HepG2 (cell line): ENCODE measurements around the gene RIPK1. TPM values are rescaled to one million over a fixed set of nuclear protein-coding genes. Genes with fewer than 3 reads are reported as not detected.

Experiments
- ARID3A ChIP-seq: IDR thresholded peaks from 2 replicates; pipeline ENCODE4 v1.6.1; 2012; ENCODE audit warnings: low read depth, low read length, improper control_type of control experiment
- ATF7-NPFF ChIP-seq: sonication (generic); formaldehyde crosslinking; IDR thresholded peaks from 2 replicates; pipeline ENCODE4 v1.8.1; 2023; ENCODE audit warnings: mild to moderate bottlenecking, low read depth, missing genetic modification reagents, moderate library complexity
- FOXJ3 ChIP-seq: sonication (generic); formaldehyde crosslinking; IDR thresholded peaks from 2 replicates; pipeline ENCODE4 v1.4.0; 2020; ENCODE audit warnings: missing genetic modification reagents, mild to moderate bottlenecking, borderline replicate concordance
- KDM3A ChIP-seq: IDR thresholded peaks from 2 replicates; pipeline ENCODE4 v1.6.1; 2018; ENCODE audit warnings: low read depth, missing compliant biosample characterization
- MXI1 ChIP-seq: IDR thresholded peaks from 3 replicates; pipeline ENCODE4 v1.6.1; 2012; ENCODE audit warnings: low read depth, low read length, inconsistent platforms, borderline replicate concordance
- MZF1 ChIP-seq: sonication (generic); formaldehyde crosslinking; IDR thresholded peaks from 2 replicates; pipeline ENCODE4 v1.8.1; 2023; ENCODE audit warnings: mild to moderate bottlenecking, missing genetic modification reagents, borderline replicate concordance
- PAWR ChIP-seq: sonication (generic); formaldehyde crosslinking; IDR thresholded peaks from 2 replicates; pipeline ENCODE4 v1.4.0; 2020; ENCODE audit warnings: missing genetic modification reagents, mild to moderate bottlenecking, borderline replicate concordance
- PCBP1 ChIP-seq: fragments of 200-400 bp; formaldehyde crosslinking; IDR thresholded peaks from 2 replicates; pipeline ENCODE4 v1.6.1; 2017; ENCODE audit warnings: mild to moderate bottlenecking, low read depth, low read length, borderline replicate concordance
- PCBP2 ChIP-seq: fragments of 200-400 bp; formaldehyde crosslinking; optimal IDR thresholded peaks from 2 replicates; pipeline ENCODE3; 2018; ENCODE audit warnings: low read length, low read depth; ENCODE audit not compliant: poor library complexity, severe bottlenecking
- POGK ChIP-seq: sonication (generic); formaldehyde crosslinking; conservative IDR thresholded peaks from 2 replicates; pipeline ENCODE4 v1.8.0; 2022; ENCODE audit warnings: mild to moderate bottlenecking, moderate library complexity, missing genetic modification reagents
- SIN3B ChIP-seq: fragments of 150-350 bp; IDR thresholded peaks from 2 replicates; pipeline ENCODE4 v1.6.1; 2014; ENCODE audit warnings: low read length
- TBL1XR1 ChIP-seq: fragments of 150-350 bp; IDR thresholded peaks from 2 replicates; pipeline ENCODE4 v1.6.1; 2014; ENCODE audit warnings: borderline replicate concordance, low read length; ENCODE audit not compliant: partially characterized antibody
- TEF ChIP-seq: sonication (generic); formaldehyde crosslinking; IDR thresholded peaks from 2 replicates; pipeline ENCODE4 v1.5.0; 2020; ENCODE audit warnings: missing genetic modification reagents
- ZBTB37 ChIP-seq: sonication (generic); formaldehyde crosslinking; IDR thresholded peaks from 2 replicates; pipeline ENCODE4 v1.4.0; 2020; ENCODE audit warnings: mild to moderate bottlenecking, missing genetic modification reagents
- ZIK1 ChIP-seq: sonication (generic); formaldehyde crosslinking; IDR thresholded peaks from 2 replicates; pipeline ENCODE4 v1.5.0; 2020; ENCODE audit warnings: mild to moderate bottlenecking, low read depth, missing genetic modification reagents, borderline replicate concordance
- ZNF317 ChIP-seq: sonication (generic); formaldehyde crosslinking; IDR thresholded peaks from 2 replicates; pipeline ENCODE4 v1.5.0; 2020; ENCODE audit warnings: mild to moderate bottlenecking, missing genetic modification reagents
- ZNF343 ChIP-seq: sonication (generic); formaldehyde crosslinking; IDR thresholded peaks from 2 replicates; pipeline ENCODE4 v1.4.0; 2020; ENCODE audit warnings: mild to moderate bottlenecking, missing genetic modification reagents
- ZNF432 ChIP-seq: sonication (generic); formaldehyde crosslinking; IDR thresholded peaks from 2 replicates; pipeline ENCODE4 v1.5.0; 2020; ENCODE audit warnings: missing genetic modification reagents, mild to moderate bottlenecking, borderline replicate concordance
- ZNF510 ChIP-seq: sonication (generic); formaldehyde crosslinking; IDR thresholded peaks from 2 replicates; pipeline ENCODE4 v1.4.0; 2020; ENCODE audit warnings: low read depth, mild to moderate bottlenecking, missing genetic modification reagents
- ZNF546 ChIP-seq: sonication (generic); formaldehyde crosslinking; conservative IDR thresholded peaks from 2 replicates; pipeline ENCODE4 v1.8.1; 2023; ENCODE audit warnings: mild to moderate bottlenecking, missing genetic modification reagents
- ZNF737 ChIP-seq: sonication (generic); formaldehyde crosslinking; IDR thresholded peaks from 2 replicates; pipeline ENCODE4 v1.5.0; 2020; ENCODE audit warnings: missing genetic modification reagents, mild to moderate bottlenecking, borderline replicate concordance
- ZNF747 ChIP-seq: sonication (generic); formaldehyde crosslinking; IDR thresholded peaks from 2 replicates; pipeline ENCODE4 v1.8.1; 2023; ENCODE audit warnings: missing genetic modification reagents, mild to moderate bottlenecking, borderline replicate concordance
- polyA plus RNA-seq, 8 experiments: library from polyadenylated mRNA; depleted of rRNA in 3 of 8; stranded (reverse) in 7 of 8; unstranded in 1 of 8; fragments of >200 nt; fragmentation: Illumina TruSeq in 4 of 8; extraction: Trizol in 4 of 8; gene quantifications; 2 replicates each; pipeline versions ENCODE4 v1.2.1 to v1.2.3, GENCODE V29; 2011 to 2016; ENCODE audit warnings: low read depth in 4 of 8, missing spikeins in 1 of 8, mixed read lengths in 1 of 8; ENCODE audit not compliant: insufficient read depth in 1 of 8
- total RNA-seq, 5 experiments: library from RNA; depleted of rRNA; stranded (reverse); fragments of >200 nt; fragmentation: Illumina TruSeq; extraction: Trizol; gene quantifications; 2 replicates each; pipeline ENCODE4 v1.2.3, GENCODE V29; 2016; ENCODE audit warnings: low read depth in 1 of 5

The RIPK1 gene
- total and polyA plus RNA-seq, 2 of the 13 experiments (the other 11 are each of a cell fraction or from before 2014, with no cell fraction given) = 9.0 to 10.3 TPM

- no peak for TF ChIP-seq ARID3A
- TF ChIP-seq FOXJ3 (CRISPR knock-in tag) = no peak; the same call in 1 of the 2 replicates
- 0 out of 2 replicates have a peak, but pooled peaks have one; percentile 16 for TF ChIP-seq TEF (CRISPR knock-in tag)
- TF ChIP-seq ZNF317 = peak; percentile 83
- peak; percentile 99 for TF ChIP-seq ZNF546 (CRISPR knock-in tag)
- peak; percentile 88 for TF ChIP-seq KDM3A (CRISPR knock-in tag)
- peak; percentile 89 for TF ChIP-seq ZIK1 (CRISPR knock-in tag)
- TF ChIP-seq SIN3B = no peak
- peak; percentile 96; the same call in 1 of the 2 replicates for TF ChIP-seq PAWR (CRISPR knock-in tag)
- TF ChIP-seq ZNF737 (CRISPR knock-in tag) = no peak
- peak; percentile 98 for TF ChIP-seq ZNF747 (CRISPR knock-in tag)
- TF ChIP-seq MZF1 = peak; percentile 89
- TF ChIP-seq ZBTB37 (CRISPR knock-in tag) = no peak
- TF ChIP-seq PCBP1 = 0 out of 2 replicates have a peak, but pooled peaks have one; percentile 85
- TF ChIP-seq PCBP2 = no peak
- peak; percentile 98 for TF ChIP-seq ATF7-NPFF (CRISPR knock-in tag)
- TF ChIP-seq ZNF510 = peak; percentile 77
- TF ChIP-seq TBL1XR1 = no peak
- no peak for TF ChIP-seq ZNF432
- peak; percentile 88; the same call in 1 of the 2 replicates for TF ChIP-seq POGK (CRISPR knock-in tag)
- TF ChIP-seq ZNF343 (CRISPR knock-in tag) = peak; percentile 96
- TF ChIP-seq MXI1 = peak; percentile 86; the same call in 2 of the 3 replicates
Measured at GRCh38 chr6:3118353-3119039, 50.2 kb downstream of the RIPK1 start, which contains the start of gene BPHL (continued).
